GM12878 (cell line): ENCODE data around the gene UMPS. TPM values are rescaled to one million over a fixed set of nuclear protein-coding genes. Genes with fewer than 3 reads are reported as not detected.

ENCODE experiments used
- ATAC-seq: fragments of 200-7000 bp; cut with Tn5 transposase; 3 replicates; pipeline ENCODE4 v1.9.1; 2020; ENCODE audit warnings: mild to moderate bottlenecking, moderate library complexity
- BruUV-seq: library from RNA; stranded (reverse); fragments of 400-500 nt; replicated peaks from 2 replicates; lab custom pipeline; 2021; lab: Mats Ljungman, UMichigan
- CTCF ChIA-PET: fragments of 300-600 bp; sonication (Branson Sonifier 250); formaldehyde crosslinking; extraction: SDS; loops from one replicate; lab custom pipeline; 2021; ENCODE audit warnings: inconsistent platforms; lab: Yijun Ruan, JAX
- POLR2A ChIA-PET: fragments of 350-600 bp; formaldehyde crosslinking; extraction: SDS; loops from one replicate; lab custom pipeline; 2021; ENCODE audit warnings: inconsistent platforms; lab: Charles Lee
- RAD21 ChIA-PET: fragments of 300-600 bp; sonication (Branson Sonifier 250); formaldehyde crosslinking; loops from one replicate; lab custom pipeline; 2023; ENCODE audit warnings: antibody characterized with exemption; ENCODE audit not compliant: unreplicated experiment; lab: Charles Lee
- SMC1A ChIA-PET: fragments of 300-600 bp; sonication (Branson Sonifier 250); formaldehyde crosslinking; loops from one replicate; lab custom pipeline; 2023; ENCODE audit not compliant: unreplicated experiment, uncharacterized antibody; lab: Charles Lee
- DNase-seq: peaks from one replicate; pipeline ENCODE4 v3.0.0-alpha.2; 2011; ENCODE audit warnings: low read depth, low spot score
- FAIRE-seq: peaks from 3 replicates; lab custom pipeline; 2011; peaks lifted over from hg19 to GRCh38; lab: Jason Lieb, UNC
- H2AFZ ChIP-seq: 2 replicates; pipeline ENCODE4 v1.6.0; 2011; ENCODE audit warnings: low read depth, low read length, control low read depth; ENCODE audit not compliant: control insufficient read depth
- H3K27ac ChIP-seq: 2 replicates; pipeline ENCODE4 v1.5.1; 2011; ENCODE audit warnings: control low read depth; ENCODE audit not compliant: control insufficient read depth, insufficient read depth
- H3K27me3 ChIP-seq, 2 experiments: replicated peaks in 1 of 2; 2 replicates each; pipeline versions ENCODE4 v1.6.0 to v1.6.1; 2011; ENCODE audit warnings: low read length in 1 of 2; ENCODE audit not compliant: control insufficient read depth in 2 of 2, insufficient read depth in 2 of 2
- H3K36me3 ChIP-seq, 2 experiments: 2 replicates each; pipeline ENCODE4 v1.5.1; 2011; ENCODE audit warnings: low read length in 1 of 2; ENCODE audit not compliant: control insufficient read depth in 2 of 2, insufficient read depth in 2 of 2
- H3K4me1 ChIP-seq: 2 replicates; pipeline ENCODE4 v1.6.1; 2011; ENCODE audit warnings: mild to moderate bottlenecking, low read length, moderate library complexity, mixed read lengths; ENCODE audit not compliant: control insufficient read depth, insufficient read depth
- H3K4me2 ChIP-seq: 2 replicates; pipeline ENCODE4 v1.6.0; 2011; ENCODE audit warnings: control low read depth; ENCODE audit not compliant: control insufficient read depth, insufficient read depth
- H3K4me3 ChIP-seq: fragments of 200-600 bp; sonication (generic); 2 replicates; pipeline ENCODE4 v1.5.1; 2016
- H3K79me2 ChIP-seq: 2 replicates; pipeline ENCODE4 v1.6.0; 2011; ENCODE audit warnings: low read length; ENCODE audit not compliant: control insufficient read depth, insufficient read depth
- H3K9ac ChIP-seq: 2 replicates; pipeline ENCODE4 v1.8.0; 2011; ENCODE audit warnings: low read length, control low read depth, mixed read lengths; ENCODE audit not compliant: control insufficient read depth, insufficient read depth
- H3K9me3 ChIP-seq: replicated peaks from 3 replicates; pipeline ENCODE4 v1.5.1; 2011; ENCODE audit warnings: mild to moderate bottlenecking, low read length; ENCODE audit not compliant: control insufficient read depth, insufficient read depth
- H4K20me1 ChIP-seq: 2 replicates; pipeline ENCODE4 v1.6.0; 2011; ENCODE audit not compliant: control insufficient read depth, insufficient read depth
- CTCF ChIP-seq, 3 experiments: IDR thresholded peaks in 2 of 3; conservative IDR thresholded peaks in 1 of 3; 2 replicates each; pipeline ENCODE4 v1.5.1; 2011; ENCODE audit warnings: low read depth in 3 of 3, low read length in 3 of 3, mild to moderate bottlenecking in 3 of 3, control low read depth in 2 of 3, moderate library complexity in 2 of 3, inconsistent platforms in 1 of 3, mixed read lengths in 1 of 3; ENCODE audit not compliant: control insufficient read depth in 2 of 3, insufficient read depth in 1 of 3; ENCODE audit errors: extremely low read depth in 1 of 3
- FOXM1 ChIP-seq: IDR thresholded peaks from 2 replicates; pipeline ENCODE4 v1.6.1; 2012; ENCODE audit warnings: low read depth, mild to moderate bottlenecking, inconsistent platforms, low read length, moderate library complexity
- GATAD2B ChIP-seq: fragments of 450-650 bp; conservative IDR thresholded peaks from 2 replicates; pipeline ENCODE4 v1.6.1; 2017; ENCODE audit warnings: low read depth, mild to moderate bottlenecking, moderate library complexity
- HCFC1 ChIP-seq: fragments of 150-350 bp; IDR thresholded peaks from 2 replicates; pipeline ENCODE4 v1.6.1; 2014; ENCODE audit warnings: low read length
- MEF2A ChIP-seq: IDR thresholded peaks from 2 replicates; pipeline ENCODE4 v1.6.1; 2011; ENCODE audit warnings: low read depth, mild to moderate bottlenecking, low read length, moderate library complexity; ENCODE audit not compliant: insufficient read depth
- MXI1 ChIP-seq: fragments of 150-350 bp; IDR thresholded peaks from 2 replicates; pipeline ENCODE4 v1.6.1; 2011; ENCODE audit warnings: low read depth, mild to moderate bottlenecking, inconsistent platforms, low read length, improper control_type of control experiment
- NBN ChIP-seq: fragments of 450-650 bp; IDR thresholded peaks from 2 replicates; pipeline ENCODE4 v1.6.1; 2016
- NFIC ChIP-seq: IDR thresholded peaks from 2 replicates; pipeline ENCODE4 v1.6.1; 2012; ENCODE audit warnings: low read depth, mild to moderate bottlenecking, inconsistent platforms, low read length, moderate library complexity
- RAD21 ChIP-seq: IDR thresholded peaks from 2 replicates; pipeline ENCODE4 v1.6.1; 2011; ENCODE audit warnings: mild to moderate bottlenecking, low read depth, low read length, moderate library complexity; ENCODE audit not compliant: insufficient read depth
- RUNX3 ChIP-seq: IDR thresholded peaks from 2 replicates; pipeline ENCODE4 v1.6.1; 2012; ENCODE audit warnings: low read length, inconsistent platforms
- SMC3 ChIP-seq: IDR thresholded peaks from 2 replicates; pipeline ENCODE4 v1.6.1; 2011; ENCODE audit warnings: low read length, improper control_type of control experiment, borderline replicate concordance
- SPI1 ChIP-seq: IDR thresholded peaks from 2 replicates; pipeline ENCODE4 v1.6.1; 2011; ENCODE audit warnings: low read depth, mild to moderate bottlenecking, low read length, moderate library complexity, borderline replicate concordance; ENCODE audit not compliant: insufficient read depth
- TCF12 ChIP-seq: IDR thresholded peaks from 2 replicates; pipeline ENCODE4 v1.6.1; 2011; ENCODE audit warnings: low read depth, mild to moderate bottlenecking, low read length
- YY1 ChIP-seq: IDR thresholded peaks from 2 replicates; pipeline ENCODE4 v1.6.1; 2011; ENCODE audit warnings: low read depth, mild to moderate bottlenecking, low read length
- ZNF207 ChIP-seq: fragments of 450-650 bp; IDR thresholded peaks from 2 replicates; pipeline ENCODE4 v1.6.1; 2014; ENCODE audit warnings: antibody characterized with exemption, mild to moderate bottlenecking, borderline replicate concordance
- ZSCAN29 ChIP-seq: fragments of 450-650 bp; IDR thresholded peaks from 2 replicates; pipeline ENCODE4 v1.6.1; 2017; ENCODE audit warnings: mild to moderate bottlenecking, moderate library complexity
- WGBS: methylation state at CpG from one replicate; pipeline ENCODE4 v1.1.6; 2016; ENCODE audit warnings: low lambda C conversion rate; ENCODE audit not compliant: insufficient replicate concordance, insufficient coverage; ENCODE audit errors: missing lambda C conversion rate; 5-methylcytosine and 5-hydroxymethylcytosine counted together
- in situ Hi-C: fragments of 300-500 bp; cut with MboI; formaldehyde crosslinking; loops from 9 replicates; pipeline ENCODE4 v1.14.3; 2018; ENCODE audit warnings: mixed read lengths
- intact Hi-C: fragments of 100-400 bp; cut with micrococcal nuclease; formaldehyde crosslinking; loops from one replicate; pipeline ENCODE4 v1.14.2; 2022; ENCODE audit not compliant: unreplicated experiment
- polyA plus RNA-seq, 11 experiments: library from polyadenylated mRNA; depleted of rRNA in 4 of 11; unstranded in 6 of 11; stranded (reverse) in 5 of 11; fragments of >200 nt; fragmentation: Nextera tagmentation in 4 of 11; fragmentation: Illumina TruSeq in 1 of 11; extraction: Ambion mirVana in 4 of 11; extraction: Trizol in 1 of 11; gene quantifications; 1 replicate in 1 of 11; 2 replicates in 10 of 11; pipeline versions ENCODE4 v1.2.1 to v1.2.3, GENCODE V29; 2011 to 2016; ENCODE audit warnings: inconsistent platforms in 2 of 11, missing spikeins in 2 of 11, low read depth in 1 of 11
- total RNA-seq, 4 experiments: library from RNA; depleted of rRNA in 3 of 4; stranded (reverse); fragments of >200 nt in 3 of 4; fragmentation: Illumina TruSeq in 1 of 4; extraction: Trizol in 1 of 4; gene quantifications; 2 replicates each; pipeline versions ENCODE4 v1.2.1 to v1.2.3, GENCODE V29; 2013 to 2021
- TF ChIP-seq, protein P1 (sequence below): fragments of 450-650 bp; IDR thresholded peaks from 2 replicates; pipeline ENCODE4 v1.6.1; 2016; ENCODE audit warnings: mild to moderate bottlenecking

UMPS gene
- total and polyA plus RNA-seq, 10 of the 15 experiments (the other 5 are each of a cell fraction or from before 2014, with no cell fraction given): 30.6 to 82.8 (median 49.5) TPM

DNA sequence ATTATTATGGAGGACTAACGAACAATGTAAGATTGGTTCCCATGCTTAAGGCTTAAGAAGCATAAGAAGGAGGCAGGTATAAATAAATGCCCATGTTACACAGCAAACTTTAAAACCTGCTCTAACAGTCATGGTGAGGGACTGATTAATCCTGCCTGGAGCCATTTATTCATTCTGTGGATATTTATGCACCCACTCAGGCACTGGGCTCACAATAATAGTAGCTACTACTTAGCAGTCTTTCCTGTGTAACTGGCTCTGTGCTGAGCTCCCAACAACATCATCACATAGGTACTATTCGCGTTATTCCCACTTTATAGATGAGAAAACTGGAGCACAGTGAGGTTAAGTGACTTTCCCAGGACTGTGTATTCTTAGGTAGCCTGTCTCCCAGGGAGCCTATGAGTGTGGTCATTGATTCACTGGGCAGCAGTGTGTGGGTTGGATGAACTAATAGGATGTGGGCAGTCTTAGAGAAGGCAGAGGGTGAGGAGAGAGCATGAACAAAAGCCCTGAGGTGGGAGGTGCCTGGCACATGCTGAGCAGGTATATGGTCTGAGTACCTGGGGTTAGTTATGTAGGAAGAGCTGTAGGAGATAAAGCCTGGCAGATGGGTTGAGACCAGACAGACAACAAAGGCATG is 44.1 kb upstream of the UMPS start (continued):
- TF ChIP-seq HCFC1: no peak

GRCh38 chr3:124688581-124689454 is 41.4 kb upstream of the UMPS start:
- CTCF ChIA-PET: interaction anchor here (0.6 to 13.3 kb wide), 42 partner anchors 9 to 894 kb away, joined by 3 to 577 read pairs (median 7); partner anchors contain the start of gene UMPS
- 20% methylated on average over 11 of the region's 11 CpGs for WGBS
- POLR2A ChIA-PET: interaction anchor here (0.8 to 1.1 kb wide), 4 partner anchors 45 to 123 kb away, joined by 3 to 5 read pairs (median 3); no protein-coding TSS in a partner anchor
- Histone ChIP-seq H3K4me1 (no peaks in the 10 kb centered on the region), H2AFZ (peak overlapping the region; percentile 66), H3K9me3 (no peaks in the 10 kb centered on the region), H3K4me3 (no peak overlapping the region), H3K9ac (no peak overlapping the region), H3K27ac (no peak overlapping the region), H3K79me2 (no peaks in the 10 kb centered on the region), H4K20me1 (no peaks in the 10 kb centered on the region), H3K27me3 (no peaks in the 10 kb centered on the region), H3K36me3 (no peaks in the 10 kb centered on the region), H3K4me2 (no peak overlapping the region)
- intact Hi-C loops: loop anchor here (1.0 to 10.0 kb wide), 2 partner anchors 64 to 124 kb away; no protein-coding TSS in a partner anchor
- RAD21 ChIA-PET: interaction anchor here (0.7 to 8.7 kb wide), 30 partner anchors 10 to 212 kb away, joined by 3 to 199 read pairs (median 4); no protein-coding TSS in a partner anchor
- TF ChIP-seq NFIC (no peak), ZSCAN29 (peak; percentile 87), MXI1 (0 out of 2 replicates have a peak, but pooled peaks have one; percentile 20), YY1 (peak; percentile 66; the same call in 1 of the 2 replicates), RAD21 (peak; percentile 91), GATAD2B (0 out of 2 replicates have a peak, but pooled peaks have one; percentile 33), RUNX3 (peak; percentile 52), TCF12 (no peak), CTCF (IDR thresholded peaks at IDR 0.05 in 2 of 3, conservative IDR thresholded peaks at IDR 0.05 in 1 of 3; ENCODE audit: control insufficient read depth in 2 of 3, extremely low read depth in 1 of 3, insufficient read depth in 1 of 3, low read depth in 3 of 3, low read length in 3 of 3) (peak; percentile 75 to 95 (median 79); a peak in 5 of 6 replicates), NBN (peak; percentile 38; the same call in 1 of the 2 replicates), SPI1 (peak; percentile 24; the same call in 1 of the 2 replicates), ZNF207 (0 out of 2 replicates have a peak, but pooled peaks have one; percentile 32), SMC3 (peak; percentile 98), FOXM1 (no peak), MEF2A (no peak)
- TF ChIP-seq, protein P1, sequence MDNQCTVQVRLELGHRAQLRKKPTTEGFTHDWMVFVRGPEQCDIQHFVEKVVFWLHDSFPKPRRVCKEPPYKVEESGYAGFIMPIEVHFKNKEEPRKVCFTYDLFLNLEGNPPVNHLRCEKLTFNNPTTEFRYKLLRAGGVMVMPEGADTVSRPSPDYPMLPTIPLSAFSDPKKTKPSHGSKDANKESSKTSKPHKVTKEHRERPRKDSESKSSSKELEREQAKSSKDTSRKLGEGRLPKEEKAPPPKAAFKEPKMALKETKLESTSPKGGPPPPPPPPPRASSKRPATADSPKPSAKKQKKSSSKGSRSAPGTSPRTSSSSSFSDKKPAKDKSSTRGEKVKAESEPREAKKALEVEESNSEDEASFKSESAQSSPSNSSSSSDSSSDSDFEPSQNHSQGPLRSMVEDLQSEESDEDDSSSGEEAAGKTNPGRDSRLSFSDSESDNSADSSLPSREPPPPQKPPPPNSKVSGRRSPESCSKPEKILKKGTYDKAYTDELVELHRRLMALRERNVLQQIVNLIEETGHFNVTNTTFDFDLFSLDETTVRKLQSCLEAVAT: peak; percentile 23; the same call in 1 of the 2 replicates
- no TSS peak for BruUV-seq
- FAIRE-seq: peak; percentile 90
- in situ Hi-C loops: loop anchor here (5.0 kb wide), 1 partner anchor 117 kb away; no protein-coding TSS in a partner anchor
- SMC1A ChIA-PET: interaction anchor here (0.5 to 10.4 kb wide), 40 partner anchors 10 to 901 kb away, joined by 3 to 309 read pairs (median 5); partner anchors contain the start of gene UMPS
- peak; percentile 30 for DNase-seq
- ATAC-seq: peak; percentile 94
